ENCODE measurements around the gene BHLHE41.

BHLHE41 gene

GRCh38 chr12:26100666-26101349 lies 24.0 kb downstream of the BHLHE41 start:
- H3K27ac ChIP-seq: no peak overlapping the region
- H3K9me3 ChIP-seq (ENCODE audit: low read depth, low read length): no peaks in the 10 kb centered on the region

DNA sequence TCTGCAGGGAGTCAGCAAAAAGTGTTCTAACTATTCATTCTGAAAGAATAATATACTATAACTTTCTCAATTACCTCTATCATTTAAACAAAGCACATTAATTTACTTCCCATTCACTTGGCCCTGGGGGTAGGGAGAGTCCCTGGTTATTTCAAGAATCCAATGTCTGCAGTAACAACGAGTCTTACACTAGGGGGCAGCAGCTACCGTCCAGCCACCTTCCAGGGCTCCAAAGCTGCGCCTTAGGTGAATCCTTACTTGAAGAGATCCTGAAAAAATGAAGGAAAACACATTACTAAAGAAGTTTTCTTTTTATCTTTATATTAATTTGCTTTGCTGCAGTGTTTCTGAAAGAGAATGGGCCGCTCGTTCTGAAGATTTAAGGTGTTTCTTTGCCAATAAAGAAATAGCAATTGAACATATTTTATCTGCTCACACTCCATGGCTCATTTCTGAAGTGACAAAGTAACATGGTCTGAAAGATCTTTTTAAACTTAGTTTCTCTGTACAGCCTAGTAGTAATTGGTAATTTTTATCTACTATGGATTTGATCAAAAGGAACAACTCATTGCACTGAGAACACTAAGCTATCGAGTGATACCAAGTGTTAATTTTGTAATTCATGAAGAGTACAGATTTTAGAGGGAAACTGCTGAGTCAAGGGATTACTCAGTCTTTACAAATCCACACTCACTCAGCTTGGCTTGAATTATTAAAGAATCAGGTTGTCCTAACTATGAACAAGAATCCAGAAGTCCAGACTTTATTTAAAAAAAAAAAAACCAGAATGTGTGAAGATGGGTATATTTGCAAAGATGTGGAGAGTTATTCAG lies 27.6 kb downstream of the BHLHE41 start:
- no peak for TF ChIP-seq EZH2 (IDR thresholded peaks at IDR 0.05)
- TF ChIP-seq FOXP2 (optimal IDR thresholded peaks at IDR 0.05; ENCODE audit: control extremely low read depth, extremely low read length, insufficient read depth): no peak
- TF ChIP-seq POLR2AphosphoS5 (IDR thresholded peaks at IDR 0.05; ENCODE audit: borderline replicate concordance, low read depth, low read length): no peak

More at GRCh38 chr12:26100666-26101349, 24.0 kb downstream of the BHLHE41 start:
- DNase-seq (ENCODE audit: low read depth, low spot score): no peak
- no peak for TF ChIP-seq POLR2AphosphoS5 (IDR thresholded peaks at IDR 0.05; ENCODE audit: borderline replicate concordance, low read depth, low read length)
- TF ChIP-seq FOXP2 (optimal IDR thresholded peaks at IDR 0.05; ENCODE audit: control extremely low read depth, extremely low read length, insufficient read depth): no peak
- no peak for TF ChIP-seq EZH2 (IDR thresholded peaks at IDR 0.05)
- no peaks in the 10 kb centered on the region for H3K36me3 ChIP-seq (ENCODE audit: insufficient read depth, low read length)
- no peak overlapping the region for H3K4me3 ChIP-seq
- no peak overlapping the region for H3K9ac ChIP-seq (ENCODE audit: insufficient read length)

DNA sequence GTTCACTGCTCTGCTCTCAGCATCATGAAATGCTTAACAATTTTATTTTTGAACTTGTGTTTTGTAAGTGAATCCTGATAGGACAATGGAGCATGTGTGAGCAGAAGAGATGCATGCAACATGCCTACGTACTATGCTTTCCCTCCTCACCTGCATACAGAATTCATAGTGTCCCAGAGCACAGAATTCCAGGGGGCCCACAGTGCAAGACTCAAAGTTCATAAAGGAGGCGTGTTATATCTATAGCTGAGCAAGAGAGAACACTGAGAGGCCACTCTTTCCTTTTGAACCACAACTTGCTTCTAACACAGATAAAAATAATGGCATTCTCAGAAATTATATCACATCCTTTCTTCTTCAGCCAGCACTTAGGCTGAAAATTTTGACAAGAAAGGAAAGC lies 28.8 kb downstream of the BHLHE41 start:
- no peak for DNase-seq (ENCODE audit: low read depth, low spot score)
- Histone ChIP-seq H3K27ac (no peak overlapping the region), H3K9me3 (ENCODE audit: low read depth, low read length) (no peaks in the 10 kb centered on the region), H3K9ac (ENCODE audit: insufficient read length) (no peak overlapping the region), H3K36me3 (ENCODE audit: insufficient read depth, low read length) (no peaks in the 10 kb centered on the region), H3K4me3 (no peak overlapping the region)
- TF ChIP-seq FOXP2 (optimal IDR thresholded peaks at IDR 0.05; ENCODE audit: control extremely low read depth, extremely low read length, insufficient read depth) (no peak), POLR2AphosphoS5 (IDR thresholded peaks at IDR 0.05; ENCODE audit: borderline replicate concordance, low read depth, low read length) (no peak), EZH2 (IDR thresholded peaks at IDR 0.05) (no peak)

More for the DNA sequence above, 27.6 kb downstream of the BHLHE41 start:
- Histone ChIP-seq H3K4me3 (peak overlapping the region; percentile 36; the same call in 1 of the 2 replicates), H3K9ac (ENCODE audit: insufficient read length) (no peak overlapping the region), H3K36me3 (ENCODE audit: insufficient read depth, low read length) (no peaks in the 10 kb centered on the region), H3K27ac (no peak overlapping the region), H3K9me3 (ENCODE audit: low read depth, low read length) (no peaks in the 10 kb centered on the region)
- peak; percentile 50 for DNase-seq (ENCODE audit: low read depth, low spot score)

GRCh38 chr12:26095186-26095585 lies 29.7 kb downstream of the BHLHE41 start:
- TF ChIP-seq FOXP2 (optimal IDR thresholded peaks at IDR 0.05; ENCODE audit: control extremely low read depth, extremely low read length, insufficient read depth): no peak
- no peak for TF ChIP-seq POLR2AphosphoS5 (IDR thresholded peaks at IDR 0.05; ENCODE audit: borderline replicate concordance, low read depth, low read length)
- no peak for TF ChIP-seq EZH2 (IDR thresholded peaks at IDR 0.05)
- no peak for DNase-seq (ENCODE audit: low read depth, low spot score)
- no peak overlapping the region for H3K4me3 ChIP-seq
- no peaks in the 10 kb centered on the region for H3K9me3 ChIP-seq (ENCODE audit: low read depth, low read length)
- no peak overlapping the region for H3K27ac ChIP-seq
- H3K9ac ChIP-seq (ENCODE audit: insufficient read length): no peak overlapping the region
- no peaks in the 10 kb centered on the region for H3K36me3 ChIP-seq (ENCODE audit: insufficient read depth, low read length)

DNA sequence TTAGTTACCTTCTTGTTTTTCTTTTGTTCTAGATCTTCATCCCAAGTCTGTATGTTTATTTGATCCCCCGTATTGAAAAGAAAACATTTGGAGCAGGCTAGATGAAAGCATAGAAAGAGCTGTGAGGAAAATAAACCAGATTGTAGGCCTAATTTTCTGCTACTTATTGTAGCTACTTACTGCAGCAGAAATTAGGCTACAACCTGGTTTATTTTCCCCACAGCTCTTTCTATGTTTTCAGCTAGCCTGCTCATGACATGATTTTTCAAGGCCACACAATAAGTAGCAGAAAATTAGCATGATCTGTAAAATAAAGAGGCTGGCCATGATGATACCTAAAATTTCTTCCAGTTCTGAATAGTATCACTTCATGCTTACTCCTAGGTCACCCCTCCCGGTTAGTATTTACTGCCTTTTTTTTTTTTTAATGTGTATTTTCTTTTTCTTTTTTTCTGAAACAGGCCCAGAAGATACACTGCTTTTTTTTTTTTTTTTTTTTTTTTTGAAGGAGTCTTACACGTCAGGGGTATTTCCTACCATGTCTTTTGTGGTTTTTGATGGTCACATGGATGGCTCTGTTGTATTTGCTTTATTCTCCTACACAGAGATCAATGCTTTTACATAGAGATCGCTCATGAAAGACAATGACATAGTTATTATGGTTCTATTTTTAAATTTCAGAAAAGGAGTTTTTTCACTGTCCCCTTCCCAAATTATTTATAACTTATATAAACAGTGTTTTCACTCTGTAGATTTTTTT lies 32.3 kb downstream of the BHLHE41 start:
- DNase-seq (ENCODE audit: low read depth, low spot score): no peak
- no peak overlapping the region for H3K9ac ChIP-seq (ENCODE audit: insufficient read length)
- TF ChIP-seq EZH2 (IDR thresholded peaks at IDR 0.05): no peak
- TF ChIP-seq FOXP2 (optimal IDR thresholded peaks at IDR 0.05; ENCODE audit: control extremely low read depth, extremely low read length, insufficient read depth): no peak
- TF ChIP-seq POLR2AphosphoS5 (IDR thresholded peaks at IDR 0.05; ENCODE audit: borderline replicate concordance, low read depth, low read length): no peak
- H3K27ac ChIP-seq: no peak overlapping the region
- no peak overlapping the region for H3K4me3 ChIP-seq
- no peaks in the 10 kb centered on the region for H3K36me3 ChIP-seq (ENCODE audit: insufficient read depth, low read length)
- H3K9me3 ChIP-seq (ENCODE audit: low read depth, low read length): no peaks in the 10 kb centered on the region

DNA sequence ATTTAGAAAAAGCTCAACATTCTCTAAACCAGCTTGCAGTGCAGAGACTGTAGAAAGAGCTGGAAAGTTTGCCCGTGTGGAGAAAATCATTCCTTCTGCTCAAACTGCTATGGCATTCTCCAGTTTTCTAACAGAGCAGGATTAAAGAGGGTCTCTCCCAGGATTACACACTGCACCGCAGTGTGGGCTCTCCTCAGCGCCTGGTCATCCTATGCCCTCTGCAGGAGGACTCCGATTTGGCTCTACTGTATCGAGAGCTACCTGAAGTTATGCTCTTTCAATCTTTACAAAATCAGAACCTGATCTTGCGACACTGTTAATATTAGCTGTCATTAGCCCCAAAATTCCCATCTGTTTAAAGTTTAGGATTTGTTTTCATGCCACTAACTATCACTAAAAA lies 33.0 kb downstream of the BHLHE41 start:
- Histone ChIP-seq H3K27ac (no peak overlapping the region), H3K9ac (ENCODE audit: insufficient read length) (no peak overlapping the region), H3K36me3 (ENCODE audit: insufficient read depth, low read length) (no peaks in the 10 kb centered on the region), H3K4me3 (no peak overlapping the region), H3K9me3 (ENCODE audit: low read depth, low read length) (no peaks in the 10 kb centered on the region)
- no peak for DNase-seq (ENCODE audit: low read depth, low spot score)
- TF ChIP-seq FOXP2 (optimal IDR thresholded peaks at IDR 0.05; ENCODE audit: control extremely low read depth, extremely low read length, insufficient read depth) (no peak), EZH2 (IDR thresholded peaks at IDR 0.05) (no peak), POLR2AphosphoS5 (IDR thresholded peaks at IDR 0.05; ENCODE audit: borderline replicate concordance, low read depth, low read length) (no peak)

GRCh38 chr12:26090836-26091510 lies 33.9 kb downstream of the BHLHE41 start:
- DNase-seq (ENCODE audit: low read depth, low spot score): no peak
- TF ChIP-seq EZH2 (IDR thresholded peaks at IDR 0.05) (no peak), POLR2AphosphoS5 (IDR thresholded peaks at IDR 0.05; ENCODE audit: borderline replicate concordance, low read depth, low read length) (no peak), FOXP2 (optimal IDR thresholded peaks at IDR 0.05; ENCODE audit: control extremely low read depth, extremely low read length, insufficient read depth) (no peak)
- no peaks in the 10 kb centered on the region for H3K9me3 ChIP-seq (ENCODE audit: low read depth, low read length)
- H3K36me3 ChIP-seq (ENCODE audit: insufficient read depth, low read length): no peaks in the 10 kb centered on the region
- no peak overlapping the region for H3K9ac ChIP-seq (ENCODE audit: insufficient read length)
- H3K27ac ChIP-seq: no peak overlapping the region
- no peak overlapping the region for H3K4me3 ChIP-seq
